ENCODE measurements around the gene DNAJC3.

Gene DNAJC3

DNA sequence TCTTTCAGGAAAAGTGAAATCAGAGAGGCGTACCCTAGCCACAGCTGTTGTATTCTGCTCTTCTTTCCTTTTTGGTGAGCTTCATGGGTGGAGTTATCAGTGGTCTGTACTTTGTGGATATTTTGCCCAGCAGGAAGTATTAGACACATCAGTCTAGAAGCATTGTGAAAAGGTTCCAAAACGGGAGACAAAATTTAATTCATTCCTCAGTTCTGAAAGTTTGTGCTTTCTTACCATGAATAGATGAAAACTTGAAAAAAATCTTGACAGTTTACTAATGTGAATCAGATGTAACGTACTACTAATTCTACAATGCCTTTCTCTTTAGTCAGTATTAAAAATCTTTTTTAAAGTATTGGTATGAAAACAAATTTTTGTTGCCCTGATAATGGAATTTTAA, 116.8 kb downstream of the DNAJC3 start:
- TF ChIP-seq, protein P1, sequence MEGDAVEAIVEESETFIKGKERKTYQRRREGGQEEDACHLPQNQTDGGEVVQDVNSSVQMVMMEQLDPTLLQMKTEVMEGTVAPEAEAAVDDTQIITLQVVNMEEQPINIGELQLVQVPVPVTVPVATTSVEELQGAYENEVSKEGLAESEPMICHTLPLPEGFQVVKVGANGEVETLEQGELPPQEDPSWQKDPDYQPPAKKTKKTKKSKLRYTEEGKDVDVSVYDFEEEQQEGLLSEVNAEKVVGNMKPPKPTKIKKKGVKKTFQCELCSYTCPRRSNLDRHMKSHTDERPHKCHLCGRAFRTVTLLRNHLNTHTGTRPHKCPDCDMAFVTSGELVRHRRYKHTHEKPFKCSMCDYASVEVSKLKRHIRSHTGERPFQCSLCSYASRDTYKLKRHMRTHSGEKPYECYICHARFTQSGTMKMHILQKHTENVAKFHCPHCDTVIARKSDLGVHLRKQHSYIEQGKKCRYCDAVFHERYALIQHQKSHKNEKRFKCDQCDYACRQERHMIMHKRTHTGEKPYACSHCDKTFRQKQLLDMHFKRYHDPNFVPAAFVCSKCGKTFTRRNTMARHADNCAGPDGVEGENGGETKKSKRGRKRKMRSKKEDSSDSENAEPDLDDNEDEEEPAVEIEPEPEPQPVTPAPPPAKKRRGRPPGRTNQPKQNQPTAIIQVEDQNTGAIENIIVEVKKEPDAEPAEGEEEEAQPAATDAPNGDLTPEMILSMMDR (IDR thresholded peaks at IDR 0.05) = no peak
- H3K36me3 ChIP-seq = peaks cover 63% of the 10 kb centered on the region
- no peaks in the 10 kb centered on the region for H3K27me3 ChIP-seq
- H3K9me3 ChIP-seq = no peaks in the 10 kb centered on the region
- no peaks in the 10 kb centered on the region for H3K4me1 ChIP-seq (ENCODE audit: control insufficient read depth in 1 of 2, insufficient read depth in 1 of 2, low read depth in 1 of 2, low read length in 1 of 2)
- no peak overlapping the region for H3K27ac ChIP-seq
- H3K4me3 ChIP-seq (ENCODE audit: low read depth in 1 of 2, low read length in 1 of 2) = no peak overlapping the region

DNA sequence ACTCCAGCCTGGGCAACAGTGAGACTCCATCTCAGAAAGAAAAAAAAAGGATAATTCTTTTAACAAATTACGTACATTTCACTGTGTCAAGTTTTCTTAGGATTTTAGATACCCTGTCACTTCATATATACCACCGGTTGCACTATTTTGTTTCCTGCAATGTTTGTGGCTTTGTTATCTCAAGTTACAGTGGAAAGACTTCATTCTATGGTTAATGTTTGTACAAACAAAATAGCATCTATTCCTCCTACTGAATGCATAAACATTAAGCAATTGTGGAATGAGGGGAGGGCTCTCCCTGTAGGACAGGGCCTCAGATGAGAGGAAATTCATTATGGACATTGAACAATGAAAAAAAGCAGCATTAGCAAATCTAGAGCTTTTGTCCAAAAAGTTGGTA, 120.1 kb downstream of the DNAJC3 start:
- Histone ChIP-seq H3K36me3 (peaks cover 47% of the 10 kb centered on the region), H3K27ac (no peak overlapping the region), H3K27me3 (no peaks in the 10 kb centered on the region), H3K4me3 (ENCODE audit: low read depth in 1 of 2, low read length in 1 of 2) (no peak overlapping the region), H3K4me1 (ENCODE audit: control insufficient read depth in 1 of 2, insufficient read depth in 1 of 2, low read depth in 1 of 2, low read length in 1 of 2) (no peaks in the 10 kb centered on the region), H3K9me3 (no peaks in the 10 kb centered on the region)
- TF ChIP-seq, protein P1 (IDR thresholded peaks at IDR 0.05) = no peak

DNA sequence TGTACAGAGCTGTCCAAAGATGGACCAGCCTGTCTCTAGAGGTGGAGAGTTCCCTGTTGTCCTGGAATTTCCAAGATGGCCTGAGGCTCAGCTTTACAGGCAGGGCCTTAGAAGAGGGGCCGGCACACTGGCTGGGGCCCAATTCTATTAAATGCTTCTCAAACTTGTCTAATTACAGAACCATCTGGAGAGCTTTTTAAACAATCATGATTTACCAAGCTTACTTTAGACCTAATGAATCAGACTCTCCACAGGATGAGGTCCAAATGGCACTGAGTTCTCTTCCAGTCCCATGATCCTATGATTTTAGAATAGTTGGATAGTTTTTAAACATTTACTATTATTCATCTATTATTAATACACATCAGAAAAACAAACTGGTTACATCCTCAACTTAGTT, 123.5 kb downstream of the DNAJC3 start:
- Histone ChIP-seq H3K36me3 (peaks cover 14% of the 10 kb centered on the region), H3K27ac (no peak overlapping the region), H3K4me1 (ENCODE audit: control insufficient read depth in 1 of 2, insufficient read depth in 1 of 2, low read depth in 1 of 2, low read length in 1 of 2) (no peaks in the 10 kb centered on the region), H3K9me3 (no peaks in the 10 kb centered on the region), H3K4me3 (ENCODE audit: low read depth in 1 of 2, low read length in 1 of 2) (no peak overlapping the region), H3K27me3 (no peaks in the 10 kb centered on the region)
- TF ChIP-seq, protein P1 (IDR thresholded peaks at IDR 0.05) = no peak

DNA sequence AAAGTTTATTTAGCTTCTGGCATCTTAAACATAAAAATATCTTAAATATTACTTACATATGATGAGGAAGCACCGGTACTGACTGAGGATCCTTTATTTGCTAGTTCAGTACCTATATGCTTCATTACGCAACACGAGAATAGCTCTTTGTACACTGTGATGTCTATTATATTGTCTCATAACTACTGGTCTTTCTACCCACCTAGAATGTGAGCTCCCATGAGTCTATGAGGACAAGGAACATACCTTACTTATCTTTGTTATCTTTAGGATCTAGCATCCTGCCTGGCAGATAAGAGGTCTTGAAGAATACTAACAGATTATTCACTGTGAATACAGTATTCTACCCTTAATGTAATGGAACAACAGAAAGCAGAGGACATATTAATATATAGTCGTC, 124.9 kb downstream of the DNAJC3 start:
- H3K9me3 ChIP-seq = no peaks in the 10 kb centered on the region
- no peak overlapping the region for H3K4me3 ChIP-seq (ENCODE audit: low read depth in 1 of 2, low read length in 1 of 2)
- no peak overlapping the region for H3K27ac ChIP-seq
- H3K4me1 ChIP-seq (ENCODE audit: control insufficient read depth in 1 of 2, insufficient read depth in 1 of 2, low read depth in 1 of 2, low read length in 1 of 2) = no peaks in the 10 kb centered on the region
- peaks cover 5% of the 10 kb centered on the region for H3K36me3 ChIP-seq
- TF ChIP-seq, protein P1 (IDR thresholded peaks at IDR 0.05) = no peak
- no peaks in the 10 kb centered on the region for H3K27me3 ChIP-seq

DNA sequence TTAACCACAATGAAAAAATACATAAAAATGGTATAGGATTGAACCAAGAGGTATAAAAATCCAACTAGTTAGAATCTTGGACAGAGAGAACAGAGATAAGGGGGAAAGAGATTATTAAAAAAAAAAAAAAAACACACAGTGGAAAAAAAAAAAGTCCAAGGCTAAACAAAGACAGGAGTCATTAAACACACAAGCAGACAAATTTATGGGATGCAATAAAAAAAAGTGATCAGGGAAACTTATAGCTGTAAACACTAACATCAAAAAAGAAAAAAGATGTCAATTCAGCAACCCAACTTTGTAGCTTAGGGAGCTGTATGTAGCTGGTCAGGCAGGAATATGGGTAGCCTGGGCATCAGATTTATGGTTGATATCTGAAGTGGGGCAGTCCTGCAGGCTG, 129.0 kb downstream of the DNAJC3 start:
- TF ChIP-seq, protein P1 (IDR thresholded peaks at IDR 0.05) = no peak
- no peaks in the 10 kb centered on the region for H3K4me1 ChIP-seq (ENCODE audit: control insufficient read depth in 1 of 2, insufficient read depth in 1 of 2, low read depth in 1 of 2, low read length in 1 of 2)
- no peaks in the 10 kb centered on the region for H3K36me3 ChIP-seq
- no peak overlapping the region for H3K27ac ChIP-seq
- H3K27me3 ChIP-seq = no peaks in the 10 kb centered on the region
- H3K9me3 ChIP-seq = no peaks in the 10 kb centered on the region
- H3K4me3 ChIP-seq (ENCODE audit: low read depth in 1 of 2, low read length in 1 of 2) = no peak overlapping the region

DNA sequence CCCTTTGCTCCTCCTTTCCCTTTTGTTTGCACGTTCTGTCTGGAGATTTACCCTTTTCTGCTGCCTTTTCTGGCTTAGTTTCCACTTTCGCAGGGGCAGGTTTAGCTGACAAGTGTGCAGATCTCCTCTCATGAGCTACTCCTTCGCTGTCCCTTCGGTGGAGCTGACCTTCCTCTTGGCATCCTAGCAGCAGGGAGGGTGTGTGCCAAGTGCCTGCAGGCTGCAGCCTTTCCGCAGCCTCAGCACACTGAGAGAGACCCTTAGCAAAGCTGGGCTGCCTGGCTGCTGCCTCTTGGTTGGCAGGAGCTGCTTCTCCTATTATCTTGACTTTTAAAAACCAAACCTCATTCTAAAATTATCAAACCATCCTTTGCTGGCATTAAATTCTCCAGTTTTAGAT, 132.5 kb downstream of the DNAJC3 start:
- H3K27ac ChIP-seq = no peak overlapping the region
- H3K4me1 ChIP-seq (ENCODE audit: control insufficient read depth in 1 of 2, insufficient read depth in 1 of 2, low read depth in 1 of 2, low read length in 1 of 2) = no peaks in the 10 kb centered on the region
- no peaks in the 10 kb centered on the region for H3K36me3 ChIP-seq
- H3K27me3 ChIP-seq = no peaks in the 10 kb centered on the region
- TF ChIP-seq, protein P1 (IDR thresholded peaks at IDR 0.05) = no peak
- H3K9me3 ChIP-seq = no peaks in the 10 kb centered on the region
- no peak overlapping the region for H3K4me3 ChIP-seq (ENCODE audit: low read depth in 1 of 2, low read length in 1 of 2)
